HT1080 (cell line): ENCODE measurements around the gene SEPSECS. TPM values are rescaled to one million over a fixed set of nuclear protein-coding genes. Genes with fewer than 3 reads are reported as not detected.

Experiments
- DNase-seq: peaks from one replicate; pipeline ENCODE4 v3.0.0-alpha.2; 2015; ENCODE audit warnings: low read depth
- total RNA-seq: library from RNA; depleted of rRNA; stranded (reverse); fragments of >200 nt; shearing (Covaris generic); gene quantifications from 2 replicates; pipeline ENCODE4 v1.2.3, GENCODE V29; 2014

SEPSECS gene
- total RNA-seq, 1 experiment from 2014 or later = 3.0 TPM

DNA sequence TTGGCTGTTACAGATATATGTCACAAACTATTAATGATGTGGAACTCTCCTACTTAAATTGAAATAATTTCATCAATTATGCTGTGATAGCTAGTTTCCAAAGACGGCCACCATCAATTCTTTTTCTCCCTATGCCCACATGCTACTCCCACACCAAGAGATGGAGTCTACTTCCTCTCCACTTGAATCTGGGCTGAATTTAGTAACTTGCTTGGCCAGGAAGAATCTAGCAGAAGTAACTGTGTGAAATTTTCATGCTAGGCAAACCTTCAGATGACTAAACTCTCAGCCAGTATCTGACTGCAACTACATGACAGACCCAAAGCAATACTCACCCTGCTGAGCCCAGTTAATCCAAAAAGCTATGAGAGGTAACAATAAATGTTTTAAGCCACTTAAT, 3.2 kb downstream of the SEPSECS start:
- DNase-seq = no peak

- no peak for DNase-seq
Observed at GRCh38 chr4:25155947-25156346, 4.3 kb downstream of the SEPSECS start.

DNA sequence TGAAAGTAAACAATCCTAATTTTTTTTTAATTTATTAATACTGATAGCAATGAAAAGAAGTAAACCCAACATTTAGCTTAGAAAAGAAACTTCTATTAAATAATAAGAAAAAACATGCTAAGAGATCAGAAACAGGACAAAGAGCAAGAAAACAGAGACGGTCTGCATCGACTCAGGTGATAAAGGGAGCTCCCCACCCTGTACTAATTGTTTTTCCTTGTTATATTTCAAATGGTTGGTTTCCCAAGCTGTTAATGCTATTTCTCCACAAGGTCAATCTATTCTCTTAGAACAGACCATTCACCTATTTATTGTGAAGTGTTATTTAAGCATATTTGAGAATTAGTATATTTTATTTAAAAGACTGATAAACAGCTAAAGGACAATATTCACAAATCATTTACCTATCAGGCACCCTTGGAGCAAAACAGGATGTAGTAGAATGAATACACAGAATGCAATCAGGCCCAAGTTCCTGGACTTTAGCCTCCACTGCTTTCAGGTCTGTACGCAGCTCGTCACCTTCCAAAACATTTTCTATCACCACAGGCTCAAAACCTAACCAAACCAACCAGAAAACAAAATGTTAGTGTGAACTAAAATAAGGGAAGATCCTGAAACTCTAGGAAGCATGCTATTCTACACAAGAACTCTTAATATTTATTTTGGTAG, 5.5 kb downstream of the SEPSECS start:
- DNase-seq = no peak

DNA sequence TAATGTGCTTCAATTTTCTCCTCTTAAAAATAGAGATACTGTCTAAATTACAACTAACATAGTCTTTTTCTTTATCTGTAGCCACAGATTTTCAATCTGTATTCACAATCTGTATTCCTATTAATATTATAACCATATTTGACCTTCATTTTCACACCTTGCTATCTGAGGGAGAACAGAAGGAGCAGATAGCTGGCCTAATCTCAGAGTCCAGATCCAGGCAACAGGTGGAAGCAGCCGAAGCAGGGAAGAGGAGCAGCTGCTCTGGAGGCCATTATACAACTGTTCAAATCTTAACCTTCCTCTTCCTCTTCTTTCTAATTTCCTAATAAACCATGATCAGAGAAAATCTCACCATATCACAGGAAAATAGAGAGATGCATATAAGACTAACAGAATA, 14.2 kb downstream of the SEPSECS start:
- no peak for DNase-seq

- DNase-seq = peak; percentile 45
Observed at GRCh38 chr4:25144870-25145481, 15.3 kb downstream of the SEPSECS start.

DNA sequence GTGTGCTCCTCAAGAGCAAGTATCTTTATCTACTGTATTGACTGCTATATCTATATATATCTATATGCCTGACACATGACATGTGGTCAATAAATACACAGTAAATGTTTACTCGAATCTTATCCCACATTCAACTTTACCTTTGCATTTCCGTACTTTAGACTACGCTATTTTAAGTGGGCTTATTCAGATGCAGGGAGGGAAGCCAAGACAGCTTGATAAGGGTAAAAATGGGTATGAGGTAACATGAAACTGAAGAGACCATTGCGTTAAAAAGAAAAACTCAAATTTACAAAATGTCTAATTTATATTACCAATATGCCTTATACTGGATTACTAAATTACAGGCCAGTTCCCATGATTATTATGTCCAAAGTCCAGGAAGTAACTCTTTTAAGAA, 17.8 kb downstream of the SEPSECS start:
- DNase-seq = no peak

DNA sequence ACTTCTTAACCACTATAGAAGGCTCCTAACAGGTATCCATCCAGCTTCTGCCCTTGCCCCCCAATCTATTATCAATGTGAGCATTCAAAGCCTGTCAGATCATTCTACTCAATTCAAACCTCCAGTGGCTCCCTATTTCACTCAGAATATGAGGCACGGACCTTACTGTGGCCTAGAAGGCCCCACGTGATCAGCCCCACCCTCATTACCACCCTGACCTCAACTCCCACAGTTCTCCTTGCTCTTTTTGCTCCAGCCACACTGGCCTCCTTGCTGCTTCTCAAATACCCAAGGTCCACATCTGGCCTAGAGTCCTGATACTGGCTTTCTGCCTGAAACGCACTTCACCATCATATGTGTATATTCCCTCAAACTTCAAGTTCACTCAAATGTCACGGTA, 18.7 kb downstream of the SEPSECS start:
- no peak for DNase-seq

DNA sequence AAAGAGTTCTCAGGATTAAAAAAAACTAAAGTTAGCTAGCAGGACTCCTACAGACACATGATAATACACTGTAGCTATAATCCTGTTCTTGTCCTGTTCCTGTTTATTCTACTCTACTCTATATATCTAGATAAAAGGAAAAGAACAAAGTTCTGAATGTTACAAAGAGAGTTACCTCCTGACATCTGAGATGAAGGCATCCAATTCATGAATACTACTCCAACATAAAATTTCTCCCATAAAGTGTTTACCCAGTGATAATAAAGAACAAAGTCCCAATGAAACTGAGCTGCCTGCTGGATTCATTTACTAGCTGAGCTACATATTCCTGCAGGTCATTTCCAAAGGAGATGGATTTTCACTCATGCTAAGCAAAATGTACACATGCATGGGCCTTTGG, 27.1 kb downstream of the SEPSECS start:
- DNase-seq = no peak

- no peak for DNase-seq
Observed at GRCh38 chr4:25131926-25132325, 28.3 kb downstream of the SEPSECS start.

DNA sequence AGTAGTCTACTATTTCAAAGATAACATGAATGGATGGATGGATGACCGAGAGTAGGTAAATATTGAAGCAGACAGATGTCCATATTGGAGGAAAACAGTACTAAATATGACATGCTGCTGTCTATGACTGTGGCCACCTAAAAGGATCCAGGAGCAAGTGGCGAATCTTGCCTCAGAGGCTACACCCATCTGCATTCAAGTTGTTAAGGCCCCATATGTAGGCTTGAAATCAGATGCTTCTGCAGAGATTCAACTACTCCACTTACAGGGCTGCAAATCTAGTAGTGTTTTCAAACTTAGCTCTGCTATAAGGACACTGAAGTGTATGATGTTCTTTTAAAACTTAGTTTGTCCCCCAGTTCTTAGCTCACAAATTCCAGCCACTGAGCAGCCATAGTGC, 28.9 kb downstream of the SEPSECS start:
- DNase-seq = no peak

DNA sequence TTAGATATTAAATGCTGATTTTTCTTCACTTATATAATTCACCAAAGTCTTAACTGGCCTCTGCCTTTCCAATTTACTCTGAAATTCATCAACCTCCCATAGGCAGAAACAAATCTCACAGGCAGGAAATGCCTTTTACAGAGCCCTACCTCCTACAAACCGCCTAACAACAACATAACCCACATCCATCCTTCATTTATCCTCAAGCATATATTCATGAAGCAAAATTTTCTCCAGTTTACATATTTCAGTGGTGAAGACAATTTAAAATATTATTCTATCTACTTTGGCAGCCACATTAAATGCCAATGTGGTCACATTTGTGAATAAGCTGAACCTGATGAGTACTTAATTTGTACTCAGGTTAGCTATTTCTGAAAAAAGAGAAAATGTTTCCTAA, 30.3 kb downstream of the SEPSECS start:
- no peak for DNase-seq

DNA sequence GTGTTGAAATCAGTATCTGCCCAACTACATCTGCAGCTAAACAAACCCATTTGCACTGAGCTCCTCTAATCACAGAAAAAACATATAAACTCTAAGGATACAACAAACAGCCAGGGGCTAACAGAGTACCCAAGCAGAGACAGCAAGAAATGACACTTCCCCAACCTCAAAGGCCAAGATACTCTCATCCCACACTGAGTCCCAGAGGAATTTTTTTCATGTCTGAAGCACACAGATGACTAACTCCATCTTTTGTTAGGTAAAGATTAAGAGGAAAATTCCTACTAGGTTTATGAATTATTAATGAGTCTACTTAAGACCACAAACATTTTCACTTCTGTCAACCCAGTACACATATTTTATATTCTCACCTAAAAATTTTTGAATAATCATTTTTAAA, 31.6 kb downstream of the SEPSECS start:
- DNase-seq = no peak

DNA sequence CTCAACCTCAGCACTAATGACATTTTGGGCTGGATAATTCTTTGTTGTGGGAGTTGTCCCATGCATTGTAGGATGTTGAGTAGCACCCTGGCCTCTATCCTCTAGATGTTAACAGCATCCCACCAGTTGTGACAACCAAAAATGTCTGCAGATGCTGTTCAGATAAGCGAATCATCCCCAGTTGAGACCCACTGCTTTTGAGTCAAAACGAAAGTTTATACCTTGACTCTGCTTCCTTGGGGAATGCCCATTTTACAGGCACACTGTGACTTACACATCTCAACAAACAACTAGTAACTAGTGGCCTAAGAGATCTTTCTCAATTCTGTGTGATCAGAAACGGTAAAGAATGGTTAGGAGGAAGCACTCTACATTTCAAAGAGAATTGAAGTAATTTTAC, 37.0 kb downstream of the SEPSECS start:
- no peak for DNase-seq

DNA sequence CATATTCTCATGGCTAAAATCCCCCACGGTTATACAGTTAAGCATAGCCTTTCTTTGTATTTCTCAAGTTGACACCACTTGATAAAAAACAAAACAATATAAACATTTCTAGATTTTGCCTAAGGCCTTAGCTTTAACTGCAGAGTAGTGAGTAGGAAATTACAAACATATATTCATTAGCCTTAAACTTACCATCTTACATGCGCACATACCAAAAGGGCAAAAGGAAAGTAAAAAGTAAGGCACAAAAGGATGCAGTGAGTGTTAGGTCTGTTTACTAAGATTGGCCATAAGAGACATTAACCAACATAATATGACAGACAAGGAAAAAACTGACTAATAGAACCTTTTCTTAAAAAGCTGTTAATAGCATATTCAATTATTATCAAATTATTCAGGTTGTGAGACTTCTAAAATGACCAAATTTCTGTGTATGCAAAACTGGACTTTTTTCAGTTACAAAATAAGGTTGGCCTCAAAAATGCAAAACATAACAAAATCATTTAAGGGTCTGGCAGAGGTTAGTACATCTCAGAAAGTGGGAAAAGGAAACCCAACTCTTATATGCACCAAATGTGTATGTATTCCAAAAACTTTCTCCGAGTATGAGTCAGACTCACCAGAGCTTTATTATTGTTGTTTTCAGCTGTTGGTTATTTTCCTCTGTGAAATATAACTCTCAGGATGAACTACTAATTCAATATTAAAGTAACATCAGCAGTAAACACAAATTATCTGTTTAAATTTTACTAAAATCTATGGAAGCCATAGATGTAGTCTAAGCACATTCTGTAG, 39.9 kb downstream of the SEPSECS start:
- DNase-seq = no peak

- no peak for DNase-seq
Observed at GRCh38 chr4:25117716-25118472, 42.4 kb downstream of the SEPSECS start.

DNA sequence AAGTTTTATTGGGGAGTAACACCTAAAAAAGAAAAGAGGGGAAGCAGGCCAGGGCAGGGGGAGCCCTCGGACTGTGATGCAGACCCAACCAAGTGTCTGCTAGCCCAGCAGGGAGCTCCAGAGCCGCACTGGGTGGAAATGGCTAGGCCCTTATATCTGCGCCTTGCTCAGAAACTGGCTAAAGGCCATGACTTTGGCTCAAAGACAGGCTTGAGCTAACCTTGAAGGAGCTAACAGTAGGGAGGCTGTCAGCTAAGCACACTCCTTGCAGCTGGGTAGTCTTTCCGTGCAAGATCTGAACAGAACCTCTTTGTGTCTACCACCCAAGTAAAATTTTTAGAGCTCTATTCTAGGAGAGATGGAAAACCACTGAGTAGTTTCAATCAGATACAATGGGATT, 43.0 kb downstream of the SEPSECS start:
- DNase-seq = no peak

DNA sequence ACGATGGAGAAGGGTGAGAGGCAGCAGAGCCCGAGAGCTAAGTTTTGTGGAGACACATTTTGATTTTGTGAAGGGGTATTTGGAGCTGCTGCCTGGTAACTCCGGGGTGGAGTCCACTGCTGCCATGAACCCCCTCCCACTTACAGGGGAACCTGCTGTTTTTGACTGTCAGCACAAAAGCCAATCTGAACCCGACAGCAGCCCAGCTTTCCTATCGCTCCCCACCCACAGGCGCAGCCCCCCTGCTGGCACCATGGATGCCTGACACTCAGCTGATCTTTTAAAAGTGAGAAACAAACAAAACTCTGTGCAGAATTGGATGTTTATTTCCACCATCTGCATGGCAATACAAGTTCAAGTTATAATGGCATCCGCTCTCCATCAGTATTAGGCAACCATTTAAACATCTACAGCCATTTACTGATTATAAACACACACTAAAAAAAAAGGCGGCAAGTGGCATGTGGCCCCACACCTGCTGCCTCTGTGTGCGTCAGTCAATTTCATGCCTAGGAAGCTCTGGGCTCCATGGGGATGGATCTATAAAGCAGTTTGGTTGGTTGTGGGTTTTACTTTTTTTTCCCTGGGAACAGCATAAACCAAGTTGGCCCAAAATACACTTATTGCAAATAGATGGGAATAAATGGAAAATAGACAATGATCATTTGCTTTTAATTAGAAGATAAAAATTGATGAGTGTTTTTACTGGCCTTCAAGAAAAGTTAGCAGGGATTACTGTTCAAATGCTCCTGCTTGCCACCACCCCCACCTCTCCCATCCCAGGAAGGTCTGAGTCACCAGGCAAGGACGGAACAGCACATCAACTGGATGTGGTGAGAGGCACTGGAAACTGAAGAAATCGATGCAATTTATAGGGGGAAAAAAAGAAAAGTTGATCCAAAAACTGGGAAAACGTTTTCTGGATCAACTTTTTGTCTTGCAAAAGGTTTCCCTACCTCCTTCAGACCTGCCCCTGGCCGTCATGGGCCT, 46.0 kb downstream of the SEPSECS start:
- DNase-seq = peak; percentile 72

DNA sequence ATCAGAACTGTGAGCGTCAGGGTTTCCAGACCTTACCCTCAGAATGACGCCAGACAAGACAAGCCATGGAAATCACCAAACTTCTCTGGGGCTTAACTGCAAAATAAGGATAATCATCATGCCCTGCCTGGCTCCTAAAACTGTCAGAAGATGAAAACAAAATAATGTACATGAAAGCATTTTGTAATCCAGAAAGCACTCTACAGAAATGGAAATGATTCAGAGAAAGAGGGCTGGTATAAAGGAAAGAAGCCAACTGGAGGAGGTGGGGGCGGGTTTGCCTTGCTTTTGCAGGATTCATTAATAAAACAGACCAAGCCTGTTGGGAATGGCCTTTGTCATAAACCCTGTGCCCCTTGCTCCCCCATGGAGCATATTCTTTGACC, 47.3 kb downstream of the SEPSECS start:
- no peak for DNase-seq

- DNase-seq = no peak
Observed at GRCh38 chr4:25112366-25112994, 47.8 kb downstream of the SEPSECS start.

- DNase-seq = no peak
Observed at GRCh38 chr4:25111648-25112196, 48.5 kb downstream of the SEPSECS start.
